ENCODE measurements around the gene DNASE1L1.

DNA sequence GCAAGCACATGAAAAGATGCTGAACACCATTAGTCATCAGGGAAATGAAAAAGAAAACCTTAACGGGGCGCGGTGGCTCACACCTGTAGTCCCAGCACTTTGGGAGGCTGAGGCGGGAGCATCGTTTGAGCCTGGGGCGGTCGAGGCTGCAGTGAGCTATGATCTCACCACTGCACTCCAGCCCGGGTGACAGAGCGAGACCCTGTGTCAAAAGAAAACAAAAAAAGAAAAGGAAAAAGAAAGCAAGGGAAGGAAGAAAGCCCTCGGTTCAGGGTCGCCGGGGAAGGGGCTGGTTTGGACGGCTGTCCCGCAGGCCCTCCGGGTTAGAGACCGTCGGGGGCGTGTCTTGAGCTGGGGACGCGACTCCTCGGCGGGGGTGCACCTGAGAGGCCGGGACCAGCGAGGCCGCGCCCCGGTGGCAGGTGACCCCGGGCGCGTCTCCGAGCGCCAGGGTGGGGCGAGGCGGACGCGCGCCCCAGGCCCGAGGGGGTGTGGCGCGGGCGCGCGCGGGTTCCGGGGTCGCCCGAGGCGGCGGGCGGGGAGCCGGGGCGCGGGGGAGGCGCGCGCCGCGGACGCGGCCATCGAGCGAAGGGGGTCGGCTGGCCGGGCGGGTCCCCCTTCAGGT, 48.5 kb upstream of the DNASE1L1 start:
- TF ChIP-seq, protein P1, sequence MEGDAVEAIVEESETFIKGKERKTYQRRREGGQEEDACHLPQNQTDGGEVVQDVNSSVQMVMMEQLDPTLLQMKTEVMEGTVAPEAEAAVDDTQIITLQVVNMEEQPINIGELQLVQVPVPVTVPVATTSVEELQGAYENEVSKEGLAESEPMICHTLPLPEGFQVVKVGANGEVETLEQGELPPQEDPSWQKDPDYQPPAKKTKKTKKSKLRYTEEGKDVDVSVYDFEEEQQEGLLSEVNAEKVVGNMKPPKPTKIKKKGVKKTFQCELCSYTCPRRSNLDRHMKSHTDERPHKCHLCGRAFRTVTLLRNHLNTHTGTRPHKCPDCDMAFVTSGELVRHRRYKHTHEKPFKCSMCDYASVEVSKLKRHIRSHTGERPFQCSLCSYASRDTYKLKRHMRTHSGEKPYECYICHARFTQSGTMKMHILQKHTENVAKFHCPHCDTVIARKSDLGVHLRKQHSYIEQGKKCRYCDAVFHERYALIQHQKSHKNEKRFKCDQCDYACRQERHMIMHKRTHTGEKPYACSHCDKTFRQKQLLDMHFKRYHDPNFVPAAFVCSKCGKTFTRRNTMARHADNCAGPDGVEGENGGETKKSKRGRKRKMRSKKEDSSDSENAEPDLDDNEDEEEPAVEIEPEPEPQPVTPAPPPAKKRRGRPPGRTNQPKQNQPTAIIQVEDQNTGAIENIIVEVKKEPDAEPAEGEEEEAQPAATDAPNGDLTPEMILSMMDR (IDR thresholded peaks at IDR 0.05) = no peak
- TF ChIP-seq EZH2phosphoT487 (IDR thresholded peaks at IDR 0.05) (no peak), EZH2 (IDR thresholded peaks at IDR 0.05) (no peak)
